PFSK-1 (cell line): ENCODE results near the gene MINDY4B.

ENCODE experiments used
- FOXP2 ChIP-seq: optimal IDR thresholded peaks from 2 replicates; pipeline ENCODE3; 2011; ENCODE audit warnings: borderline replicate concordance, control low read depth, inconsistent platforms; ENCODE audit not compliant: insufficient read depth; ENCODE audit errors: extremely low read length, extremely low read depth
- POLR2AphosphoS5 ChIP-seq: IDR thresholded peaks from 2 replicates; pipeline ENCODE4 v1.6.1; 2012; ENCODE audit warnings: low read depth, mild to moderate bottlenecking, control low read depth, low read length, moderate library complexity
- REST ChIP-seq, 2 experiments: IDR thresholded peaks; 2 replicates each; pipeline versions ENCODE4 v1.6.1 to v1.8.0; 2011 to 2012; ENCODE audit warnings: low read depth in 2 of 2, low read length in 2 of 2, control low read depth in 1 of 2, inconsistent platforms in 1 of 2, mild to moderate bottlenecking in 1 of 2, moderate library complexity in 1 of 2; ENCODE audit not compliant: insufficient read depth in 1 of 2
- TAF1 ChIP-seq: IDR thresholded peaks from 2 replicates; pipeline ENCODE4 v1.6.1; 2012; ENCODE audit warnings: low read length, control low read depth, borderline replicate concordance; ENCODE audit not compliant: insufficient read depth

DNA sequence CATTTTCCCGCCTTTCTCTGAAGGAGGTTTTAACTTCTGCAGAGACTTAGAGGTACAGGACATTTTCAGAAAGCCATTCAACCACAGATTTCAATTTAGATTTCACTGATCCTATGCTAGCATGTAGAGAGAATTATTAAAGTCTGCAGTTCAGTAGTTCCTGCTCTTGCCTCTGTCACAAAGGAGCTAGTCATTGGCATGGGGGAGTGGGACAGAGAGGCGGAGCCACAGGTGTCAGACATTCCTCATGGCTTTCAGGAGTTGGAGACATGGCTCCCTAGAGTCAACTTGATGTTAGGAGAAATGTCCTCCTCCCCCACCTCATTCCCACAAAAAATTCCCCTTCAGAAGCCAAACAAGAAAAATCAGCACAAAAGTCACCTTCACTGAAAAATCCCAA, 76.2 kb downstream of the MINDY4B start:
- TF ChIP-seq REST (IDR thresholded peaks at IDR 0.05; ENCODE audit: insufficient read depth in 1 of 2, low read depth in 2 of 2, low read length in 2 of 2) (no peak), POLR2AphosphoS5 (no peak), TAF1 (no peak), FOXP2 (no peak)
